Gastrocnemius medialis (tissue), 4 donors: Measurements from ENCODE around the gene C5orf52.

Experiments used
- CTCF ChIP-seq, 5 experiments: fragments of 450-650 bp in 3 of 5; fragments of 200-600 bp in 2 of 5; sonication (generic) in 2 of 5; IDR thresholded peaks in 4 of 5; conservative IDR thresholded peaks in 1 of 5; 1 replicate in 4 of 5; 2 replicates in 1 of 5; pipeline ENCODE4 v1.5.1; 2016 to 2019; ENCODE audit warnings: antibody characterized with exemption in 5 of 5, mild to moderate bottlenecking in 3 of 5, moderate library complexity in 3 of 5
- POLR2A ChIP-seq, 2 donors: fragments of 450-650 bp; IDR thresholded peaks; one replicate each; pipeline ENCODE4 v1.6.1; 2017; ENCODE audit warnings: antibody characterized with exemption in 2 of 2, mild to moderate bottlenecking in 2 of 2, moderate library complexity in 2 of 2

- no peak for TF ChIP-seq CTCF (IDR thresholded peaks at IDR 0.05 in 4 of 5, conservative IDR thresholded peaks at IDR 0.05 in 1 of 5)
- no peak for TF ChIP-seq POLR2A (IDR thresholded peaks at IDR 0.05)
Measured at GRCh38 chr5:157710431-157710830, 39.1 kb downstream of the C5orf52 start.
